HG03520 (cell line): ENCODE data around the gene AREL1.

Experiments
- ATAC-seq: cut with Tn5 transposase; IDR thresholded peaks from one replicate; pipeline ENCODE4 v1.9.1; 2021; ENCODE audit warnings: mild to moderate bottlenecking, moderate library complexity; ENCODE audit not compliant: unreplicated experiment

The AREL1 gene

GRCh38 chr14:74660863-74661262 lies 52.0 kb downstream of the AREL1 start:
- no peak for ATAC-seq

- ATAC-seq, result no peak
Measured at GRCh38 chr14:74660167-74660566, 52.7 kb downstream of the AREL1 start.

GRCh38 chr14:74658535-74659131 lies 54.2 kb downstream of the AREL1 start:
- no peak for ATAC-seq

- ATAC-seq, result no peak
Measured at GRCh38 chr14:74656964-74657363, 55.9 kb downstream of the AREL1 start.

- ATAC-seq, result no peak
Measured at GRCh38 chr14:74655599-74656395, 57.1 kb downstream of the AREL1 start.

GRCh38 chr14:74654931-74655330 lies 57.9 kb downstream of the AREL1 start:
- no peak for ATAC-seq

- no peak for ATAC-seq
Measured at GRCh38 chr14:74653386-74654138, 59.3 kb downstream of the AREL1 start.

- ATAC-seq, result no peak
Measured at GRCh38 chr14:74652541-74652940, 60.3 kb downstream of the AREL1 start.

- no peak for ATAC-seq
Measured at GRCh38 chr14:74650927-74651686, 61.8 kb downstream of the AREL1 start.

GRCh38 chr14:74649673-74650072 lies 63.2 kb downstream of the AREL1 start:
- ATAC-seq, result no peak

GRCh38 chr14:74649167-74649566 lies 63.7 kb downstream of the AREL1 start:
- ATAC-seq, result no peak

GRCh38 chr14:74648601-74649000 lies 64.3 kb downstream of the AREL1 start:
- no peak for ATAC-seq

GRCh38 chr14:74647678-74648461 lies 65.0 kb downstream of the AREL1 start:
- no peak for ATAC-seq

- no peak for ATAC-seq
Measured at GRCh38 chr14:74647061-74647677, 65.7 kb downstream of the AREL1 start.

GRCh38 chr14:74645756-74646470 lies 67.0 kb downstream of the AREL1 start:
- ATAC-seq, result no peak

- no peak for ATAC-seq
Measured at GRCh38 chr14:74645244-74645643, 67.6 kb downstream of the AREL1 start.

- ATAC-seq, result no peak
Measured at GRCh38 chr14:74641601-74642391, 71.1 kb downstream of the AREL1 start.

- no peak for ATAC-seq
Measured at GRCh38 chr14:74638966-74639365, 73.9 kb downstream of the AREL1 start.
